HEK293T (cell line): ENCODE measurements around the gene SYNE1.

Experiments used
- BHLHE40 ChIP-seq: fragments of 450-650 bp; IDR thresholded peaks from 2 replicates; pipeline ENCODE4 v1.6.1; 2016; ENCODE audit warnings: mild to moderate bottlenecking, moderate library complexity, borderline replicate concordance
- HDGF ChIP-seq: fragments of 450-650 bp; IDR thresholded peaks from 2 replicates; pipeline ENCODE4 v1.6.1; 2017; ENCODE audit warnings: antibody characterized with exemption, borderline replicate concordance
- PKNOX1 ChIP-seq: fragments of 450-650 bp; IDR thresholded peaks from 2 replicates; pipeline ENCODE4 v1.6.1; 2016
- SP1 ChIP-seq: fragments of 450-650 bp; IDR thresholded peaks from 2 replicates; pipeline ENCODE4 v1.6.1; 2017
- SUZ12 ChIP-seq: fragments of 450-650 bp; IDR thresholded peaks from 2 replicates; pipeline ENCODE4 v1.6.1; 2016; ENCODE audit warnings: mild to moderate bottlenecking

GRCh38 chr6:152454003-152454402, 183.2 kb downstream of the SYNE1 start:
- TF ChIP-seq HDGF (no peak), BHLHE40 (no peak), PKNOX1 (no peak), SP1 (no peak), SUZ12 (no peak)
